Upper lobe of left lung (tissue), 4 donors: ENCODE data around the gene AGBL5.

ENCODE experiments used
- CTCF ChIP-seq, 6 experiments: fragments of 450-650 bp in 4 of 6; fragments of 200-600 bp in 2 of 6; sonication (generic) in 2 of 6; IDR thresholded peaks; one replicate each; pipeline ENCODE4 v1.5.1; 2016 to 2019; ENCODE audit warnings: antibody characterized with exemption in 6 of 6
- POLR2A ChIP-seq, 4 donors: fragments of 450-650 bp; IDR thresholded peaks; one replicate each; pipeline ENCODE4 v1.5.1; 2016 to 2017; ENCODE audit warnings: antibody characterized with exemption in 4 of 4, mild to moderate bottlenecking in 2 of 4

- TF ChIP-seq CTCF (IDR thresholded peaks at IDR 0.05) (no peak), POLR2A (IDR thresholded peaks at IDR 0.05) (no peak)
Measured at GRCh38 chr2:27096748-27097297, 45.4 kb downstream of the AGBL5 start.
